GM18867 (cell line): ENCODE data around the gene FAM204A.
A peak's percentile ranks its signal among the peaks of the same experiment; 100 is the strongest.

Source experiments
- ATAC-seq: cut with Tn5 transposase; IDR thresholded peaks from one replicate; pipeline ENCODE4 v1.9.1; 2021; ENCODE audit warnings: mild to moderate bottlenecking, moderate library complexity; ENCODE audit not compliant: unreplicated experiment

The FAM204A gene

GRCh38 chr10:118341791-118342637 lies at the start of gene FAM204A:
FAM204A (minus strand) TSS chr10:118342324; CDS start chr10:118336415, 5,909 bp downstream.
- ATAC-seq: peak; percentile 100

- ATAC-seq: no peak
Observed at GRCh38 chr10:118383699-118384098, 41.6 kb upstream of the FAM204A start.

GRCh38 chr10:118383063-118383689 lies 41.1 kb upstream of the FAM204A start:
- no peak for ATAC-seq

GRCh38 chr10:118374404-118374803 lies 32.3 kb upstream of the FAM204A start:
- ATAC-seq: no peak

- no peak for ATAC-seq
Observed at GRCh38 chr10:118373786-118374185, 31.7 kb upstream of the FAM204A start.

GRCh38 chr10:118370499-118370898 lies 28.4 kb upstream of the FAM204A start:
- no peak for ATAC-seq

- no peak for ATAC-seq
Observed at GRCh38 chr10:118369641-118370205, 27.6 kb upstream of the FAM204A start.

GRCh38 chr10:118365702-118366101 lies 23.6 kb upstream of the FAM204A start:
- no peak for ATAC-seq

GRCh38 chr10:118362103-118362502 lies 20.0 kb upstream of the FAM204A start:
- ATAC-seq: no peak

GRCh38 chr10:118358327-118358726 lies 16.2 kb upstream of the FAM204A start:
- ATAC-seq: no peak

GRCh38 chr10:118357841-118358240 lies 15.7 kb upstream of the FAM204A start:
- ATAC-seq: no peak

GRCh38 chr10:118356628-118357027 lies 14.5 kb upstream of the FAM204A start:
- ATAC-seq: no peak

GRCh38 chr10:118355234-118355633 lies 13.1 kb upstream of the FAM204A start:
- no peak for ATAC-seq

GRCh38 chr10:118349235-118349634 lies 7.1 kb upstream of the FAM204A start:
- ATAC-seq: no peak

GRCh38 chr10:118343549-118343948 lies 1.4 kb upstream of the FAM204A start:
- ATAC-seq: no peak

GRCh38 chr10:118343115-118343514 lies 991 bp upstream of the FAM204A start:
- no peak for ATAC-seq

GRCh38 chr10:118342638-118343020 lies 505 bp upstream of the FAM204A start:
- peak; percentile 3 for ATAC-seq

- ATAC-seq: no peak
Observed at GRCh38 chr10:118340486-118340885, 1.6 kb downstream of the FAM204A start.

- ATAC-seq: no peak
Observed at GRCh38 chr10:118339111-118339510, 3.0 kb downstream of the FAM204A start.

- no peak for ATAC-seq
Observed at GRCh38 chr10:118337356-118337755, 4.8 kb downstream of the FAM204A start.

- ATAC-seq: no peak
Observed at GRCh38 chr10:118333871-118334270, 8.3 kb downstream of the FAM204A start.
